Upper lobe of right lung (tissue), 1 donor: ENCODE data around the gene TP53BP2. TPM values are rescaled to one million over a fixed set of nuclear protein-coding genes. Genes with fewer than 3 reads are reported as not detected.

ENCODE experiments used
- ATAC-seq: fragments of 200-7000 bp; cut with Tn5 transposase; one replicate; pipeline ENCODE4 v1.9.1; 2020; ENCODE audit warnings: mild to moderate bottlenecking, moderate library complexity
- DNase-seq: peaks from one replicate; pipeline ENCODE4 v3.0.0-alpha.2; 2020
- H3K27ac ChIP-seq: fragments of 200-600 bp; one replicate; pipeline ENCODE4 v1.8.0; 2022
- H3K27me3 ChIP-seq: fragments of 200-600 bp; one replicate; pipeline ENCODE4 v1.8.0; 2022; ENCODE audit warnings: mild to moderate bottlenecking
- H3K36me3 ChIP-seq: fragments of 200-600 bp; one replicate; pipeline ENCODE4 v1.8.0; 2022
- H3K4me1 ChIP-seq: fragments of 200-600 bp; one replicate; pipeline ENCODE4 v1.8.0; 2022
- H3K4me3 ChIP-seq: fragments of 200-600 bp; one replicate; pipeline ENCODE4 v1.8.0; 2022; ENCODE audit warnings: mild to moderate bottlenecking
- H3K9me3 ChIP-seq: fragments of 200-600 bp; one replicate; pipeline ENCODE4 v1.8.0; 2022
- CTCF ChIP-seq: fragments of 200-600 bp; IDR thresholded peaks from one replicate; pipeline ENCODE4 v1.8.0; 2022; ENCODE audit warnings: antibody characterized with exemption
- intact Hi-C: fragments of 100-400 bp; cut with DNase I; formaldehyde crosslinking; loops from one replicate; pipeline ENCODE4 v1.11.0; 2022
- total RNA-seq: library from RNA; stranded (reverse); fragmentation: NEBNext Ultra II Directional; extraction: Animal tissue kit (Norgen Biotek cat#: 25700); gene quantifications from one replicate; pipeline ENCODE4 v1.2.1, GENCODE V29; 2021
- donor health status: DM: no; HTN: yes; CAD: no; lungs with severe emphysema.

TP53BP2 gene
- total RNA-seq, 1 donor from 2014 or later, result 64.4 TPM

GRCh38 chr1:223796210-223796609, 49.5 kb downstream of the TP53BP2 start:
- TF ChIP-seq CTCF, result no peak
- Histone ChIP-seq H3K27ac (no peak overlapping the region), H3K4me1 (no peaks in the 10 kb centered on the region), H3K27me3 (no peaks in the 10 kb centered on the region), H3K36me3 (peaks cover 94% of the 10 kb centered on the region), H3K9me3 (no peaks in the 10 kb centered on the region), H3K4me3 (no peak overlapping the region)
- ATAC-seq (no peak), DNase-seq (no peak)
- intact Hi-C loops, result no loop called here

DNA sequence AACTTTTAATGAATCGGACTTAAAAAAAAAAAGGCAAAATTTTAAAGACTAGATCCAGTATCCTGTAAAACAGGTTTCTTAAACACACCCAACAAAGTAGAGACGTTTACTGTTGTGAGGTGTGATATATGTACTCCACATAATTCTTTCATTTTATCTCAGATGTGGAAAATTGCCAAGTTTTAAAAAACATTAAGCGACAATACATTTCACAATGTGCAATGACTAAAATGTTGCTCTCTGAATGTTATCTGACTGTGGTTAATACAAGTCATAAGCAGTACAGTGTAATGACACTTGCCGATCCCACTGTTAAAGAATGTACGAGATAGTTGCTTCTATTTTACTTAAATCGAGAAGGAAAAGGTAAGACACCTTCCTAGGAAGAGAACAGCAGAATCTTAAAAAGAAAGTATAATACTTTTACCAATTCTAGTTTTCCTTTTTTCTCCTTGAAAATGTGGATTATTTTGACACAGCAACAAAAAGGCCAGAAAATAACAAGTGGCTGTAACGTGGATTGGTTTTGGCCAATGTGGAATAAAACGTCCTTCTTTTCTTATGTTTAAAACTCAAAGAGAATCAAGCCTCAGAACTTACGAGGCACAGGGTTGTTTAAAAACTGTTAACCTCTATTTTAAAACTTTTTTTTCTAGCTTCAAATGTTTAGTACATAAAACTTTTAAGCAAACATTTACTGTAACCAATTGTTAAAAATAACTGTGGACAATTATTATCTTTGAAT, 51.4 kb downstream of the TP53BP2 start:
- ATAC-seq (no peak), DNase-seq (no peak)
- no peaks in the 10 kb centered on the region for H3K27me3 ChIP-seq
- H3K4me3 ChIP-seq, result no peak overlapping the region
- intact Hi-C loops, result no loop called here
- no peaks in the 10 kb centered on the region for H3K9me3 ChIP-seq
- H3K36me3 ChIP-seq, result peaks cover 82% of the 10 kb centered on the region
- TF ChIP-seq CTCF, result no peak
- H3K27ac ChIP-seq, result no peak overlapping the region
- H3K4me1 ChIP-seq, result no peaks in the 10 kb centered on the region

DNA sequence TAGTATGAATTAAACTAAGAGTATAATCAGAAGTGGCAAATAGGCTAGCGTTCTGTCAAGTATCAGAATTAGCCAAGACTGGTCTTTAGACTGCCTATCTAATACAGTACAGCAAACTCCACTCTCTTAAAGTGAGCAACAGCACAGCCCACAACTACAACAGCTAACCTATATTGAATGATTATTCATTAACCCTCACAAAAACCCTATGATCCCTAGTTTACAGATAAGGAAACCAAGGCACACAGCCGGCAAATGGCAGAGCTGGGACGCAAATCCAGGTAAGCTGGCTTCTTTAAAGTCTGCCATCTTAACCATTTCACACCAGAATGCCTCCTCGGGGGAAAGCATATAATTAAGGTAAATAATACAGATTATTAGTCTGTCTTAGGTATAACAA, 52.0 kb downstream of the TP53BP2 start:
- no peaks in the 10 kb centered on the region for H3K9me3 ChIP-seq
- H3K4me1 ChIP-seq, result no peaks in the 10 kb centered on the region
- no peaks in the 10 kb centered on the region for H3K27me3 ChIP-seq
- no peak overlapping the region for H3K27ac ChIP-seq
- TF ChIP-seq CTCF, result no peak
- DNase-seq (no peak), ATAC-seq (no peak)
- intact Hi-C loops, result no loop called here
- no peak overlapping the region for H3K4me3 ChIP-seq
- H3K36me3 ChIP-seq, result peaks cover 82% of the 10 kb centered on the region

DNA sequence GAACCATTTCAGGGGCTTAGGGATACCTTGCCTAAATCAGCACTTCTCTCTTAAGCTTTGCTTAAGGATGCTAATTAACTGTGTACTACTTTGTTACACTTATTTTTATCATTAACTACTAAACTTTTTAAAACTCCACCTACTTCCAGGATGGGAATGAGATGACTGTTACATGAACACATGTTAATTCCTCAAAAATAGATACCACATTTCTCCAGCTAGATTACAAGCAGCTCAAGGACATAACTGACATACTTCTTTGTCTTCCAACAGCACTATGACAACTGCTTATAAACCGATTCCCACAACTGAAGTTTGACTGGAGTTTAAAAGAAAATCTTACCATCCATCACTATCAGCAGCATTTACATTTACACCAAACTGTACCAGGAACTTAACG, 53.7 kb downstream of the TP53BP2 start:
- intact Hi-C loops, result no loop called here
- H3K27me3 ChIP-seq, result no peaks in the 10 kb centered on the region
- H3K9me3 ChIP-seq, result no peaks in the 10 kb centered on the region
- no peak for ATAC-seq
- no peak overlapping the region for H3K27ac ChIP-seq
- no peak overlapping the region for H3K4me3 ChIP-seq
- peaks cover 81% of the 10 kb centered on the region for H3K36me3 ChIP-seq
- H3K4me1 ChIP-seq, result no peaks in the 10 kb centered on the region
- TF ChIP-seq CTCF, result no peak
- DNase-seq, result no peak

DNA sequence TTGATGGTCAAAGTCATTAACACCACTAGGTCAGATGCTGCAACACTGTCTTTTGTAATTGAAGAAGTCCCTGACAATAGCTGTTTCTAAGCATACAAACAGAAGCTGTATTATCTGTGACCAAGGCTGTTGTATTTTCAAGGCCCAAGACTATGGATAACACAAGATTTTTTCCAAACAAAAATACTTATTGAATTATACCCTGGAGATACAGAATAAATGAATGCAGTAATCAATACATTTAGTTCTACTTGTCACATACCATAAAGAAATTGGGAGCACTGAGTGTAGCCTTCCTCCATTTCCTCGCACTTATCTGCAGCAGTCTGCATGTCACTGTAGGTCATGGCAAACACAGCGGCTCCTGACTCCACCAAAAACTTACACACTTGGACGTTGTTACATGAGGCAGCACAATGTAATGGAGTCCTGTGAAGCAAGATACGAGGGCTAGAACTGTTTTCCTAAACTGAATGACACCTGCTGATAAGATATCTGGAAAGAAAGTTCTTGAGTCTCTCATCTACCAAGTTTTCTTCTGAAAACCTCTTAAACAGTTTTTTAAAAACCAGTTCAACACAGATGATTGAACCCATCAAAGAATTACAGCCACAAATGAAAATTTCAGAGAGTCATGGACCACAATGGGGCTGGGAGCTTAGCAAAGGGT, 56.9 kb downstream of the TP53BP2 start:
- Histone ChIP-seq H3K36me3 (peaks cover 64% of the 10 kb centered on the region), H3K27me3 (no peaks in the 10 kb centered on the region), H3K4me3 (no peak overlapping the region), H3K4me1 (peaks cover 4% of the 10 kb centered on the region), H3K27ac (no peak overlapping the region), H3K9me3 (no peaks in the 10 kb centered on the region)
- no peak for TF ChIP-seq CTCF
- intact Hi-C loops, result no loop called here
- DNase-seq, result no peak
- no peak for ATAC-seq
